HepG2 (cell line): ENCODE data around the gene GPR65.

Experiments used
- CTCF ChIP-seq: sonication (generic); formaldehyde crosslinking; IDR thresholded peaks from 2 replicates; pipeline ENCODE4 v1.5.0; 2020; ENCODE audit warnings: mild to moderate bottlenecking, missing genetic modification reagents, moderate library complexity
- MAFG ChIP-seq: sonication (generic); formaldehyde crosslinking; IDR thresholded peaks from 2 replicates; pipeline ENCODE4 v1.5.1; 2020; ENCODE audit warnings: mild to moderate bottlenecking, missing genetic modification reagents

GRCh38 chr14:87996291-87996592, 8.7 kb upstream of the GPR65 start:
- no peak for TF ChIP-seq CTCF (CRISPR knock-in tag)
- no peak for TF ChIP-seq MAFG (CRISPR knock-in tag)
